GM23338 (cell line): ENCODE data around the gene DDX41. TPM values are rescaled to one million over a fixed set of nuclear protein-coding genes. Genes with fewer than 3 reads are reported as not detected.

Source experiments
- ATAC-seq: fragments of 200-7000 bp; cut with Tn5 transposase; 3 replicates; pipeline ENCODE4 v1.9.1; 2020
- DNase-seq: peaks from one replicate; pipeline ENCODE4 v3.0.0-alpha.2; 2015; ENCODE audit warnings: low spot score
- H2AFZ ChIP-seq: fragments of 200-600 bp; sonication (generic); 2 replicates; pipeline ENCODE4 v1.8.0; 2016; ENCODE audit warnings: antibody characterized with exemption, mild to moderate bottlenecking, moderate library complexity
- H3F3A ChIP-seq: fragments of 200-600 bp; sonication (generic); replicated peaks from 2 replicates; pipeline ENCODE4 v1.8.0; 2017; ENCODE audit warnings: antibody characterized with exemption, mixed run types, low read depth
- H3K27ac ChIP-seq: fragments of 200-600 bp; sonication (generic); 2 replicates; pipeline ENCODE4 v1.6.1; 2016; ENCODE audit warnings: low read depth
- H3K27me3 ChIP-seq: fragments of 200-600 bp; sonication (generic); 2 replicates; pipeline ENCODE4 v1.8.0; 2016; ENCODE audit warnings: mild to moderate bottlenecking, mixed run types, moderate library complexity; ENCODE audit not compliant: insufficient read depth
- H3K36me3 ChIP-seq: fragments of 200-600 bp; sonication (generic); 2 replicates; pipeline ENCODE4 v1.8.0; 2016; ENCODE audit warnings: mild to moderate bottlenecking; ENCODE audit not compliant: insufficient read depth
- H3K4me1 ChIP-seq: fragments of 200-600 bp; sonication (generic); 2 replicates; pipeline ENCODE4 v1.8.0; 2016; ENCODE audit warnings: mild to moderate bottlenecking, moderate library complexity; ENCODE audit not compliant: insufficient read depth
- H3K4me2 ChIP-seq: fragments of 200-600 bp; sonication (generic); 2 replicates; pipeline ENCODE4 v1.7.1; 2017; ENCODE audit warnings: mixed run types
- H3K4me3 ChIP-seq: fragments of 200-600 bp; sonication (generic); 2 replicates; pipeline ENCODE4 v1.6.1; 2016; ENCODE audit warnings: mixed run types
- H3K79me2 ChIP-seq: fragments of 200-600 bp; sonication (generic); replicated peaks from 2 replicates; pipeline ENCODE4 v1.8.0; 2017; ENCODE audit warnings: mild to moderate bottlenecking; ENCODE audit not compliant: insufficient read depth
- H3K9me2 ChIP-seq: fragments of 200-600 bp; sonication (generic); 2 replicates; pipeline ENCODE4 v1.8.0; 2017; ENCODE audit not compliant: insufficient read depth
- H4K20me1 ChIP-seq: fragments of 200-600 bp; sonication (generic); replicated peaks from 2 replicates; pipeline ENCODE4 v1.8.0; 2017; ENCODE audit warnings: mild to moderate bottlenecking; ENCODE audit not compliant: insufficient read depth
- H3K27ac Mint-ChIP-seq: 2 replicates; pipeline ENCODE4 v1.8.0; 2020; ENCODE audit warnings: inconsistent platforms, mild to moderate bottlenecking, moderate library complexity, mixed read lengths
- H3K27me3 Mint-ChIP-seq: 3 replicates; pipeline ENCODE4 v1.8.0; 2022; ENCODE audit warnings: low read depth, mild to moderate bottlenecking, moderate library complexity, mixed read lengths, inconsistent platforms; ENCODE audit not compliant: insufficient read depth, poor library complexity
- H3K36me3 Mint-ChIP-seq: 3 replicates; pipeline ENCODE4 v1.8.0; 2021; ENCODE audit warnings: low read depth, mild to moderate bottlenecking, inconsistent platforms, moderate library complexity, mixed read lengths
- H3K4me1 Mint-ChIP-seq: 3 replicates; pipeline ENCODE4 v1.8.0; 2020; ENCODE audit warnings: mild to moderate bottlenecking, inconsistent platforms, mixed read lengths
- H3K4me3 Mint-ChIP-seq: 3 replicates; pipeline ENCODE4 v1.8.0; 2021; ENCODE audit warnings: moderate library complexity, mild to moderate bottlenecking, inconsistent platforms, mixed read lengths
- H3K9me3 Mint-ChIP-seq: 3 replicates; pipeline ENCODE4 v1.8.0; 2020; ENCODE audit warnings: moderate library complexity, mild to moderate bottlenecking, inconsistent platforms, mixed read lengths
- CREB1 ChIP-seq: fragments of 250-450 bp; sonication (Bioruptor Pico); IDR thresholded peaks from 2 replicates; pipeline ENCODE4 v1.5.0; 2020; ENCODE audit warnings: low read depth, mild to moderate bottlenecking, moderate library complexity
- EZH2phosphoT487 ChIP-seq: fragments of 200-600 bp; sonication (generic); IDR thresholded peaks from one replicate; pipeline ENCODE4 v1.8.1; 2018; ENCODE audit warnings: antibody characterized with exemption; ENCODE audit not compliant: unreplicated experiment
- JUNB ChIP-seq: IDR thresholded peaks from one replicate; pipeline ENCODE4 v1.6.1; 2016; ENCODE audit warnings: antibody characterized with exemption; ENCODE audit not compliant: unreplicated experiment
- NANOG ChIP-seq: IDR thresholded peaks from 2 replicates; pipeline ENCODE4 v1.6.1; 2016; ENCODE audit warnings: antibody characterized with exemption, borderline replicate concordance
- POLR2AphosphoS5 ChIP-seq: IDR thresholded peaks from 2 replicates; pipeline ENCODE4 v1.6.1; 2016; ENCODE audit warnings: antibody characterized with exemption, low read depth
- STAT1 ChIP-seq: IDR thresholded peaks from one replicate; pipeline ENCODE4 v1.6.1; 2016; ENCODE audit warnings: antibody characterized with exemption; ENCODE audit not compliant: unreplicated experiment
- polyA plus RNA-seq: library from polyadenylated mRNA; unstranded; fragments of >200 nt; fragmentation: Nextera tagmentation; extraction: Ambion mirVana; gene quantifications from 2 replicates; pipeline ENCODE4 v1.2.1, GENCODE V29; 2016
- total RNA-seq: library from RNA; depleted of rRNA; stranded (reverse); fragments of >200 nt; shearing (Covaris generic); gene quantifications from 2 replicates; pipeline ENCODE4 v1.2.3, GENCODE V29; 2014

The DDX41 gene
- total and polyA plus RNA-seq, 2 experiments from 2014 or later: 67.1 to 139 TPM

GRCh38 chr5:177474002-177474476, 42.7 kb downstream of the DDX41 start:
- Histone ChIP-seq H3K9me2 (no peaks in the 10 kb centered on the region), H3K4me3 (peak overlapping the region; percentile 44), H3F3A (peaks cover 31% of the 10 kb centered on the region), H3K36me3 (0 out of 2 replicates have a peak, but pooled peaks cover 8% of the 10 kb centered on the region), H3K79me2 (peaks cover 39% of the 10 kb centered on the region), H4K20me1 (peaks cover 30% of the 10 kb centered on the region), H3K4me1 (peaks cover 53% of the 10 kb centered on the region), H3K4me2 (peak overlapping the region; percentile 73), H3K27ac (no peak overlapping the region), H2AFZ (peak overlapping the region; percentile 43; the same call in 1 of the 2 replicates), H3K27me3 (no peaks in the 10 kb centered on the region)
- no peak for TF ChIP-seq NANOG
- TF ChIP-seq EZH2phosphoT487: no peak
- peaks cover 63% of the 10 kb centered on the region for H3K4me1 Mint-ChIP-seq
- H3K36me3 Mint-ChIP-seq: peaks cover 33% of the 10 kb centered on the region
- DNase-seq (no peak), ATAC-seq (no peak; the same call in 1 of the 3 replicates)
- no peaks in the 10 kb centered on the region for H3K9me3 Mint-ChIP-seq
- peak overlapping the region; percentile 61 for H3K27ac Mint-ChIP-seq
- peaks cover 30% of the 10 kb centered on the region for H3K27me3 Mint-ChIP-seq
- peak overlapping the region; percentile 60 for H3K4me3 Mint-ChIP-seq

- Histone ChIP-seq H3F3A (peaks cover 31% of the 10 kb centered on the region), H3K27ac (no peak within 1 kb of the TSS), H3K9me2 (no peaks in the 10 kb centered on the region), H3K4me2 (peak within 1 kb of the TSS; percentile 92), H3K4me1 (peaks cover 54% of the 10 kb centered on the region), H3K79me2 (peaks cover 44% of the 10 kb centered on the region), H3K27me3 (no peaks in the 10 kb centered on the region), H3K4me3 (peak within 1 kb of the TSS; percentile 97), H3K36me3 (peaks cover 8% of the 10 kb centered on the region; the same call in 1 of the 2 replicates), H2AFZ (peak within 1 kb of the TSS; percentile 43; the same call in 1 of the 2 replicates), H4K20me1 (peaks cover 35% of the 10 kb centered on the region)
- H3K9me3 Mint-ChIP-seq: no peaks in the 10 kb centered on the region
- DNase-seq (peak; percentile 80), ATAC-seq (peak; percentile 26)
- peaks cover 36% of the 10 kb centered on the region for H3K36me3 Mint-ChIP-seq
- H3K27ac Mint-ChIP-seq: peak within 1 kb of the TSS; percentile 92
- peaks cover 65% of the 10 kb centered on the region for H3K4me1 Mint-ChIP-seq
- H3K27me3 Mint-ChIP-seq: peaks cover 28% of the 10 kb centered on the region
- peak within 1 kb of the TSS; percentile 83 for H3K4me3 Mint-ChIP-seq
- TF ChIP-seq JUNB: no peak
- TF ChIP-seq NANOG: no peak
- peak; percentile 74 for TF ChIP-seq POLR2AphosphoS5
- no peak for TF ChIP-seq CREB1 (CRISPR knock-in tag)
Measured at GRCh38 chr5:177473443-177474001, 43.2 kb downstream of the DDX41 start, which contains the start of gene DBN1. TSS of gene DBN1 (minus strand) at chr5:177473634. CDS start at chr5:177473521, 113 bp downstream.

GRCh38 chr5:177472460-177473442, 44.0 kb downstream of the DDX41 start:
- peak overlapping the region; percentile 92 for H3K27ac Mint-ChIP-seq
- Histone ChIP-seq H3K9me2 (no peaks in the 10 kb centered on the region), H3F3A (peaks cover 35% of the 10 kb centered on the region), H3K4me1 (peaks cover 54% of the 10 kb centered on the region), H3K27ac (peak overlapping the region; percentile 55; the same call in 1 of the 2 replicates), H3K36me3 (peaks cover 15% of the 10 kb centered on the region; the same call in 1 of the 2 replicates), H3K4me2 (peak overlapping the region; percentile 92), H3K27me3 (no peaks in the 10 kb centered on the region), H3K79me2 (peaks cover 50% of the 10 kb centered on the region), H2AFZ (no peak overlapping the region), H3K4me3 (peak overlapping the region; percentile 97), H4K20me1 (peaks cover 37% of the 10 kb centered on the region)
- peaks cover 59% of the 10 kb centered on the region for H3K4me1 Mint-ChIP-seq
- no peak for TF ChIP-seq STAT1
- TF ChIP-seq POLR2AphosphoS5: peak; percentile 49
- H3K36me3 Mint-ChIP-seq: peaks cover 43% of the 10 kb centered on the region
- peak; percentile 8 for ATAC-seq
- H3K9me3 Mint-ChIP-seq: no peaks in the 10 kb centered on the region
- peak overlapping the region; percentile 83 for H3K4me3 Mint-ChIP-seq
- H3K27me3 Mint-ChIP-seq: peaks cover 30% of the 10 kb centered on the region
- DNase-seq: peak; percentile 62
